GM10266 (cell line): ENCODE measurements around the gene FUT7.

ENCODE experiments used
- DNase-seq: peaks from one replicate; pipeline ENCODE4 v3.0.0; 2012; ENCODE audit errors: extremely low spot score
- TF ChIP-seq, protein P1 (sequence below): IDR thresholded peaks from 2 replicates; pipeline ENCODE4 v1.5.1; 2012; ENCODE audit warnings: mild to moderate bottlenecking, low read depth; ENCODE audit not compliant: control insufficient read depth, insufficient read depth; ENCODE audit errors: missing control alignments

FUT7 gene

DNA sequence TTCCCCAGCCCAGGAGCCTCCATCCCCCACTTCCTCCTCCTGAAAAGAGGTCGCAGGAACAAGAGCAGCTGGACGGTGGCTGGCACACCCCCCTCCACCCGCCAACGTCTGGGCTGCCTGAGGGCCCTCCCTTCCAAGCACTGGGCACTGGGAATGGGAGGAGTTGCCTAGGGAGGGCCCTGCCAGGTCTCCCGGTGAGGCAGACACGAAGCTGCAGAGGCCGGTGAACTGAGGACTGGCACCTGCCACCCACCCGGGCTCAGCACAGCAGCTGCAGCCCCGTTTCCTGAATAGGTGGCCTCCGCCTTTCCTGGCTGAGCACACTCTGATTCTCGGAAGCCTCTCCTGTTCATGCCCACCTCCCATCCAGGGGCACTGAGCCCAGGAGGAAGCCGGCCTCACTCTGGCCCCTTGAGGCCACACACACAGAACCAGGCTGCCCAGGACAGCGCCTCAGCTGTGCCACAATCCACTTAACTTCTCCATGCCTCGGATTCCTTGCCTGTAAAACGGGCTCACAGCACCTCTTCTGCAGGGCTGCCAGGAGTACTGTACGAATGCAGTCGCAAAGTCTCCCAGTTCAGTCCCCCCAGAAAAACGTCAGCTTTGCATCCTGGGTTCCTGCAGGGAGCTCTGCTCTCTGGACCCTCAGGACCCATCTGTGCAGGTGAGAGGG, 12.8 kb upstream of the FUT7 start:
- no peak for DNase-seq

DNA sequence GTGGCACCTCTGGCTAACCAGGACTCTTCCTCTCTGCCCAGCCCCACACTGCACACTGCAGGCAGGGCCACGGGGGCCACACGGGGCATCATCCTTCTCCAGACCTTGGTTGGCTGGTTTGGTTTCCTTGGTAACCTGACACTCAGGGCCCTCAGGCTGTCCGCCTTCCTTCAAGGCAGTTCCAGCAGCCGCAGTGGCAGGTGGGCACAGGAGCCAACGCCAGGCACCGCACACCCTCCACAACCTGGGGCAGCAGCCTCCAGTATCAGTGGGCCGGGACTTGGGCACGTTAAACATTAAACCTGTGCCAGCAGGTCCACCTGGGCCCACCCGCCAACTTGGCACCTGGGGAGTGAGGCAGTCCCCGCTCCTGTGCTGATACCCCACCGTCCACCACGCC, 12.1 kb upstream of the FUT7 start:
- TF ChIP-seq, protein P1, sequence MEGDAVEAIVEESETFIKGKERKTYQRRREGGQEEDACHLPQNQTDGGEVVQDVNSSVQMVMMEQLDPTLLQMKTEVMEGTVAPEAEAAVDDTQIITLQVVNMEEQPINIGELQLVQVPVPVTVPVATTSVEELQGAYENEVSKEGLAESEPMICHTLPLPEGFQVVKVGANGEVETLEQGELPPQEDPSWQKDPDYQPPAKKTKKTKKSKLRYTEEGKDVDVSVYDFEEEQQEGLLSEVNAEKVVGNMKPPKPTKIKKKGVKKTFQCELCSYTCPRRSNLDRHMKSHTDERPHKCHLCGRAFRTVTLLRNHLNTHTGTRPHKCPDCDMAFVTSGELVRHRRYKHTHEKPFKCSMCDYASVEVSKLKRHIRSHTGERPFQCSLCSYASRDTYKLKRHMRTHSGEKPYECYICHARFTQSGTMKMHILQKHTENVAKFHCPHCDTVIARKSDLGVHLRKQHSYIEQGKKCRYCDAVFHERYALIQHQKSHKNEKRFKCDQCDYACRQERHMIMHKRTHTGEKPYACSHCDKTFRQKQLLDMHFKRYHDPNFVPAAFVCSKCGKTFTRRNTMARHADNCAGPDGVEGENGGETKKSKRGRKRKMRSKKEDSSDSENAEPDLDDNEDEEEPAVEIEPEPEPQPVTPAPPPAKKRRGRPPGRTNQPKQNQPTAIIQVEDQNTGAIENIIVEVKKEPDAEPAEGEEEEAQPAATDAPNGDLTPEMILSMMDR, result no peak
- no peak for DNase-seq

More for the DNA sequence above, 12.8 kb upstream of the FUT7 start:
- TF ChIP-seq, protein P1, result no peak

- no peak for DNase-seq
- TF ChIP-seq, protein P1, result no peak
Measured at GRCh38 chr9:137042751-137043727, 11.2 kb upstream of the FUT7 start.

DNA sequence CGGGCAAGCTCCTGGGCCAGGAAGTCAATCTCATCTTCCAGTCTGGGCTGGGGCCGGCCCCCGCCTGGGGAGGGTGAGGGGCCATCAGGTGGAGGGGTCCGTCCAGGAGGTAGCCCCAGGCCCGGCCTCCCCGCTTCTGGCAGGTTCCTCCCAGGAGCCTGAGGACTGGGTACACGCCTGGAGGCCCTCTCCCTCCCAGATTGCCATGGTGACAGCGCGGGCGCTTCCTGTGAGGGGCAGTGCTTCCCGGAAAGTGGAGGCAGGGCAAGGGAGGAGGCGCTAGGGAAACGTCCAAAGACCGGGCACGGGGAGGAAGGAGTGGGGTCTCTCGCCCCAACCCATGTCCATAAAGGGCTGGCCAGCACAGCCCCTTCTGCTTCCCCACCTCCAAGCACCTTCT, 9.2 kb upstream of the FUT7 start:
- TF ChIP-seq, protein P1, result no peak
- no peak for DNase-seq

- DNase-seq, result no peak
- TF ChIP-seq, protein P1, result no peak
Measured at GRCh38 chr9:137040568-137040967, 8.7 kb upstream of the FUT7 start.

DNA sequence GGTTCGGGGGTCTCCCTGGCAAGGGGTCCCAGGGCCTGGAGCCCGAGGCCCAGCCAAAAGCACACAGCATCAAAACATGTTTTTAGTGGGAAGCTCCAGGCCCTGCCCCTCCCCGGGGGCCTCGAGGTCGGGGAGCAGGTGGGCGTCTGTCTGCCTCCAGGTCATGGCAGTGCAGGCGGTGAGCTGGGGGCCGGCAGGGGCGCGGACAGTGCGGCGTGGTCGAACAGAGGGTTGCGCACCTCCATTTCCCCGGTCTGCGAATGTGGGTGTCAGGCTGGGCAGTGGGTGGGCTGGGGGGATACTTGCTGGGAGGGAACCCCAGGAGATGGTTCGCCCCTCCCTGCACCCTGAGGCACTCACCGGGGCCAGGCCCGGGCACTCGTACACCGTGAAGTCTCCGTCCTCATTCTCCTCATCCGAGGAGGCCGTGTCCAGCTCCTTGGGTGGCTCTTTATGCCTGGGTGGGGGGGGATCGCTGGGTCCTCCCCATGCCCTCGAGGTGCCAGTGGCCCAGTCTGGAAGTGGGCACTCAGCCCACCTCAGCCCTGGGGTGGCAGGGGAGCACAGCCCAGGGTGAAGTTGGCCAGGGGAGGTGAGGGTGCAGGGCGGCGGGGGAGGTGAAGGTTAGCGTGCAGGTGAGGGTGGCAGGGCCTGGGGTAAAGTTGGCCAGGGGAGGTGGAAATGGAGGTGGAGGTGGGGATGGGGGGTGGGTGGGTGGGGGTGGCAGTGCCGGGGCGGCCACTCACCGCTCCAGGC, 7.9 kb upstream of the FUT7 start:
- no peak for DNase-seq

More for the DNA sequence above, 7.9 kb upstream of the FUT7 start:
- TF ChIP-seq, protein P1, result no peak
